Panc1 (cell line): ENCODE measurements around the gene PGM3. TPM values are rescaled to one million over a fixed set of nuclear protein-coding genes. Genes with fewer than 3 reads are reported as not detected.

Experiments
- ATAC-seq: fragments of 200-7000 bp; cut with Tn5 transposase; 2 replicates; pipeline ENCODE4 v1.9.1; 2020; ENCODE audit warnings: mild to moderate bottlenecking, moderate library complexity
- BruUV-seq: library from RNA; stranded (reverse); fragments of 400-500 nt; replicated peaks from 2 replicates; lab custom pipeline; 2021; lab: Mats Ljungman, UMichigan
- CTCF ChIA-PET: fragments of 300-600 bp; sonication (Branson Sonifier 250); formaldehyde crosslinking; loops from one replicate; lab custom pipeline; 2022; ENCODE audit warnings: antibody characterized with exemption; lab: Charles Lee
- POLR2A ChIA-PET: fragments of 300-600 bp; sonication (Branson Sonifier 250); formaldehyde crosslinking; loops from one replicate; lab custom pipeline; 2022; ENCODE audit warnings: antibody characterized with exemption; lab: Charles Lee
- DNase-seq: peaks from one replicate; pipeline ENCODE4 v3.0.0-alpha.2; 2010; ENCODE audit warnings: low read depth, low spot score
- H3K27ac ChIP-seq: 2 replicates; pipeline ENCODE4 v1.5.1; 2011; ENCODE audit warnings: mild to moderate bottlenecking, low read length, inconsistent platforms
- H3K27me3 ChIP-seq: fragments of 200-500 bp; sonication (Bioruptor generic); 2 replicates; pipeline ENCODE4 v1.6.0; 2014; ENCODE audit warnings: low read length, inconsistent platforms; ENCODE audit not compliant: control insufficient read depth, insufficient read depth
- H3K36me3 ChIP-seq: fragments of 200-500 bp; sonication (Bioruptor generic); 2 replicates; pipeline ENCODE4 v1.5.1; 2014; ENCODE audit warnings: inconsistent platforms, mild to moderate bottlenecking, low read length, moderate library complexity; ENCODE audit not compliant: control insufficient read depth, insufficient read depth
- H3K4me1 ChIP-seq: 2 replicates; pipeline ENCODE4 v1.5.1; 2011; ENCODE audit warnings: inconsistent platforms, mild to moderate bottlenecking, low read length, moderate library complexity; ENCODE audit not compliant: control insufficient read depth, insufficient read depth
- H3K4me3 ChIP-seq, 2 experiments: 2 replicates each; pipeline ENCODE4 v1.5.1; 2011 to 2012; ENCODE audit warnings: low read depth in 2 of 2, low read length in 2 of 2, mild to moderate bottlenecking in 2 of 2, inconsistent platforms in 1 of 2, moderate library complexity in 1 of 2
- H3K9me3 ChIP-seq: fragments of 200-500 bp; sonication (Bioruptor generic); 2 replicates; pipeline ENCODE4 v1.5.1; 2014; ENCODE audit warnings: low read depth, mild to moderate bottlenecking, inconsistent platforms, low read length, moderate library complexity; ENCODE audit not compliant: control insufficient read depth, insufficient read depth
- POLR2AphosphoS5 ChIP-seq: IDR thresholded peaks from 2 replicates; pipeline ENCODE4 v1.6.1; 2012; ENCODE audit warnings: mild to moderate bottlenecking, low read depth, low read length, moderate library complexity
- SIN3A ChIP-seq: IDR thresholded peaks from 2 replicates; pipeline ENCODE4 v1.6.1; 2012; ENCODE audit warnings: low read depth, mild to moderate bottlenecking, low read length, moderate library complexity, borderline replicate concordance; ENCODE audit not compliant: insufficient read depth
- TCF7L2 ChIP-seq: IDR thresholded peaks from 2 replicates; pipeline ENCODE4 v1.6.1; 2011; ENCODE audit warnings: mild to moderate bottlenecking, low read depth, low read length, inconsistent platforms
- in situ Hi-C: cut with HindIII; loops from 2 replicates; pipeline ENCODE4 v1.10.0; 2016; ENCODE audit warnings: low sequenced_read_pairs, low pct_unique_long_range_greater_than_20kb
- intact Hi-C: fragments of 100-400 bp; cut with micrococcal nuclease; formaldehyde crosslinking; loops from one replicate; pipeline ENCODE4 v1.10.0; 2022; ENCODE audit not compliant: unreplicated experiment
- total RNA-seq: library from RNA; stranded (reverse); gene quantifications from one replicate; pipeline ENCODE4 v1.2.1, GENCODE V29; 2021; ENCODE audit not compliant: unreplicated experiment
- TF ChIP-seq, protein P1 (sequence below), 2 experiments: IDR thresholded peaks; 2 replicates each; pipeline ENCODE4 v1.6.1; 2011 to 2012; ENCODE audit warnings: low read depth in 2 of 2, control low read depth in 1 of 2, low read length in 1 of 2, mild to moderate bottlenecking in 1 of 2, moderate library complexity in 1 of 2; ENCODE audit not compliant: insufficient read depth in 1 of 2
- TF ChIP-seq, protein P2 (sequence below): fragments of 450-650 bp; IDR thresholded peaks from 2 replicates; pipeline ENCODE4 v1.5.1; 2017; ENCODE audit warnings: mild to moderate bottlenecking

The PGM3 gene
- total RNA-seq, 1 experiment from 2014 or later = 55.2 TPM

DNA sequence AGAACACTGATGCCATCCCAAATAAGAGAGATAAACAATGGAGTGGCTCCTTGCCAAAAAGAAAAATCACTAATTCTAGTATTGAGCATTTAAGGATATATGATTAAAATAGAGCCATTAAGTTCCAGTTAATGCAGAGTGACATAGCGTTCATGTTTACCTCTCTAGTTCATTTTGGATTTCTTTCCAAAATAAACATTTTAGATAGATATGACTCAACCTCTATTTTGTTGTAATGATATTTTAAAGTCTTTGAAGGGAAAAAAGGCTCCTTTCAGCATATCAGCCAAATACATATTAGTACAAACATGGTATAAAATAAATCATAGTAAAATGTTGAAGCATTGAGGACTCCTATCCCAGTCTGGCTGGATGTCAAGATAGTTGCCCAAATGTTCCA, 33.5 kb upstream of the PGM3 start:
- Histone ChIP-seq H3K9me3 (no peaks in the 10 kb centered on the region), H3K27me3 (no peaks in the 10 kb centered on the region), H3K4me1 (no peaks in the 10 kb centered on the region), H3K4me3 (no peak overlapping the region), H3K27ac (no peak overlapping the region), H3K36me3 (no peaks in the 10 kb centered on the region)
- BruUV-seq = no TSS peak
- TF ChIP-seq POLR2AphosphoS5 = no peak
- TF ChIP-seq SIN3A = no peak
- TF ChIP-seq, protein P1, sequence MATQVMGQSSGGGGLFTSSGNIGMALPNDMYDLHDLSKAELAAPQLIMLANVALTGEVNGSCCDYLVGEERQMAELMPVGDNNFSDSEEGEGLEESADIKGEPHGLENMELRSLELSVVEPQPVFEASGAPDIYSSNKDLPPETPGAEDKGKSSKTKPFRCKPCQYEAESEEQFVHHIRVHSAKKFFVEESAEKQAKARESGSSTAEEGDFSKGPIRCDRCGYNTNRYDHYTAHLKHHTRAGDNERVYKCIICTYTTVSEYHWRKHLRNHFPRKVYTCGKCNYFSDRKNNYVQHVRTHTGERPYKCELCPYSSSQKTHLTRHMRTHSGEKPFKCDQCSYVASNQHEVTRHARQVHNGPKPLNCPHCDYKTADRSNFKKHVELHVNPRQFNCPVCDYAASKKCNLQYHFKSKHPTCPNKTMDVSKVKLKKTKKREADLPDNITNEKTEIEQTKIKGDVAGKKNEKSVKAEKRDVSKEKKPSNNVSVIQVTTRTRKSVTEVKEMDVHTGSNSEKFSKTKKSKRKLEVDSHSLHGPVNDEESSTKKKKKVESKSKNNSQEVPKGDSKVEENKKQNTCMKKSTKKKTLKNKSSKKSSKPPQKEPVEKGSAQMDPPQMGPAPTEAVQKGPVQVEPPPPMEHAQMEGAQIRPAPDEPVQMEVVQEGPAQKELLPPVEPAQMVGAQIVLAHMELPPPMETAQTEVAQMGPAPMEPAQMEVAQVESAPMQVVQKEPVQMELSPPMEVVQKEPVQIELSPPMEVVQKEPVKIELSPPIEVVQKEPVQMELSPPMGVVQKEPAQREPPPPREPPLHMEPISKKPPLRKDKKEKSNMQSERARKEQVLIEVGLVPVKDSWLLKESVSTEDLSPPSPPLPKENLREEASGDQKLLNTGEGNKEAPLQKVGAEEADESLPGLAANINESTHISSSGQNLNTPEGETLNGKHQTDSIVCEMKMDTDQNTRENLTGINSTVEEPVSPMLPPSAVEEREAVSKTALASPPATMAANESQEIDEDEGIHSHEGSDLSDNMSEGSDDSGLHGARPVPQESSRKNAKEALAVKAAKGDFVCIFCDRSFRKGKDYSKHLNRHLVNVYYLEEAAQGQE (IDR thresholded peaks at IDR 0.05; ENCODE audit: insufficient read depth in 1 of 2, low read depth in 2 of 2, low read length in 1 of 2) = no peak
- TF ChIP-seq TCF7L2 = no peak
- TF ChIP-seq, protein P2, sequence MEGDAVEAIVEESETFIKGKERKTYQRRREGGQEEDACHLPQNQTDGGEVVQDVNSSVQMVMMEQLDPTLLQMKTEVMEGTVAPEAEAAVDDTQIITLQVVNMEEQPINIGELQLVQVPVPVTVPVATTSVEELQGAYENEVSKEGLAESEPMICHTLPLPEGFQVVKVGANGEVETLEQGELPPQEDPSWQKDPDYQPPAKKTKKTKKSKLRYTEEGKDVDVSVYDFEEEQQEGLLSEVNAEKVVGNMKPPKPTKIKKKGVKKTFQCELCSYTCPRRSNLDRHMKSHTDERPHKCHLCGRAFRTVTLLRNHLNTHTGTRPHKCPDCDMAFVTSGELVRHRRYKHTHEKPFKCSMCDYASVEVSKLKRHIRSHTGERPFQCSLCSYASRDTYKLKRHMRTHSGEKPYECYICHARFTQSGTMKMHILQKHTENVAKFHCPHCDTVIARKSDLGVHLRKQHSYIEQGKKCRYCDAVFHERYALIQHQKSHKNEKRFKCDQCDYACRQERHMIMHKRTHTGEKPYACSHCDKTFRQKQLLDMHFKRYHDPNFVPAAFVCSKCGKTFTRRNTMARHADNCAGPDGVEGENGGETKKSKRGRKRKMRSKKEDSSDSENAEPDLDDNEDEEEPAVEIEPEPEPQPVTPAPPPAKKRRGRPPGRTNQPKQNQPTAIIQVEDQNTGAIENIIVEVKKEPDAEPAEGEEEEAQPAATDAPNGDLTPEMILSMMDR = no peak
- no peak for DNase-seq
- ChIA-PET CTCF (no interaction called here), POLR2A (no interaction called here)
- intact Hi-C loops = no loop called here
- ATAC-seq = no peak
- in situ Hi-C loops = no loop called here

DNA sequence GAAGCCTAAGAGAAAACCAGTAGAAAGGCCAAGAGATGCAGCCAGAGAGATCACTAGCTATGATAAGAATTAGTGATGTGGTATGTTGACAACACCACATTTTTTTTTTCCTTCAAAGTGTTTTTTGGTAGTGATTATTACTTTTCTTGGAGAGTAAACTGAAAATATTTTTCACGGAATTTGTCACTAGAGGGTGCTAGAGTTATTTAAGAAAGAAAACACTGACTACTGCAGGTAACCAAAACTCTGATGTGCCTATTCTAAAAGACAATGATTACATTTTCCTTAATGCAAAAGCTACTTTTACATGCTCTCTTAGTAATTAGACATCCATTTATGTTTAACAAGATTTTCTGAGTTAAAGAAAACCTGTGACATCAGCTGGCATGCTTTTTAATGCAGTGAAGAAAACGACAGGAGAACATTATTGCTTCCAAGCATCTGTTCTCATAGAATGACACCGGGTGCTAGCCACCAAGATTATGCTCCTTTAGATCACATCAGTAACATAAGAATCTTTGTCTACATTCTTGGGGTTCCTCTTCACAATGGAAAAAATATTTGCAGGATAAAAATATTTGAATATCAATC, 28.9 kb upstream of the PGM3 start:
- in situ Hi-C loops = no loop called here
- intact Hi-C loops = loop anchor here (1.0 to 2.0 kb wide), 2 partner anchors 197 to 289 kb away; no protein-coding TSS in a partner anchor
- no TSS peak for BruUV-seq
- TF ChIP-seq, protein P2 = peak; percentile 67; the same call in 1 of the 2 replicates
- no peak for TF ChIP-seq SIN3A
- H3K27me3 ChIP-seq = no peaks in the 10 kb centered on the region
- no peak overlapping the region for H3K27ac ChIP-seq
- no peaks in the 10 kb centered on the region for H3K4me1 ChIP-seq
- ATAC-seq (no peak), DNase-seq (no peak)
- H3K4me3 ChIP-seq = no peak overlapping the region
- POLR2A ChIA-PET = no interaction called here
- no peaks in the 10 kb centered on the region for H3K36me3 ChIP-seq
- CTCF ChIA-PET = interaction anchor here (0.5 to 1.8 kb wide), 4 partner anchors 288 to 367 kb away, joined by 3 to 4 read pairs (median 4); no protein-coding TSS in a partner anchor
- no peaks in the 10 kb centered on the region for H3K9me3 ChIP-seq
